Fibroblast of pulmonary artery (primary cell): ENCODE results near the gene GNE.
"Not testable (repeated sequence)": the region's sequence is repeated elsewhere in the genome, so short reads cannot be mapped to it uniquely, and the experiment has no call there.

Experiments used
- DNase-seq: peaks from one replicate; pipeline ENCODE4 v3.0.0-alpha.2; 2010; ENCODE audit warnings: low read depth
- H3K4me3 ChIP-seq: replicated peaks from 2 replicates; pipeline ENCODE4 v1.5.1; 2011; ENCODE audit warnings: low read depth, mild to moderate bottlenecking, control low read depth, low read length, moderate library complexity
- CTCF ChIP-seq: IDR thresholded peaks from 2 replicates; pipeline ENCODE4 v1.5.1; 2011; ENCODE audit warnings: mild to moderate bottlenecking, control low read depth, low read length, inconsistent platforms; ENCODE audit errors: missing control alignments

GNE gene

GRCh38 chr9:36284226-36284625 lies 26.0 kb upstream of the GNE start:
- no peak for DNase-seq
- TF ChIP-seq CTCF: no peak
- H3K4me3 ChIP-seq: no peak overlapping the region

- TF ChIP-seq CTCF: no peak
- no peak for DNase-seq
- H3K4me3 ChIP-seq: no peak overlapping the region
Measured at GRCh38 chr9:36282275-36282674, 24.0 kb upstream of the GNE start.

- H3K4me3 ChIP-seq: no peak overlapping the region
- no peak for TF ChIP-seq CTCF
Measured at GRCh38 chr9:36280989-36281388, 22.7 kb upstream of the GNE start.

GRCh38 chr9:36278243-36278642 lies 20.0 kb upstream of the GNE start:
- H3K4me3 ChIP-seq: no peak overlapping the region
- DNase-seq: no peak
- TF ChIP-seq CTCF: no peak

More at GRCh38 chr9:36280989-36281388, 22.7 kb upstream of the GNE start:
- DNase-seq: no peak

- no peak for TF ChIP-seq CTCF
- H3K4me3 ChIP-seq: peak overlapping the region; percentile 34
- peak; percentile 79 for DNase-seq
Measured at GRCh38 chr9:36276781-36277181, 18.5 kb upstream of the GNE start.

- no peak for DNase-seq
- no peak for TF ChIP-seq CTCF
- peak overlapping the region; percentile 34 for H3K4me3 ChIP-seq
Measured at GRCh38 chr9:36276254-36276653, 18.0 kb upstream of the GNE start.

- TF ChIP-seq CTCF: no peak
- DNase-seq: no peak
Measured at GRCh38 chr9:36275060-36275459, 16.8 kb upstream of the GNE start.

GRCh38 chr9:36273354-36273753 lies 15.1 kb upstream of the GNE start:
- DNase-seq, H3K4me3 ChIP-seq: not testable (repeated sequence)

More at GRCh38 chr9:36275060-36275459, 16.8 kb upstream of the GNE start:
- H3K4me3 ChIP-seq: no peak overlapping the region
